Omental fat pad (tissue), 4 donors: Measurements from ENCODE around the gene ATAD1. TPM values are rescaled to one million over a fixed set of nuclear protein-coding genes. Genes with fewer than 3 reads are reported as not detected.
A peak's percentile ranks its signal among the peaks of the same experiment; 100 is the strongest.

Experiments
- ATAC-seq: fragments of 150-250 bp; one replicate; pipeline ENCODE4 v1.9.1; 2016; ENCODE audit warnings: mild to moderate bottlenecking, moderate library complexity; ENCODE audit not compliant: low FRiP score
- DNase-seq: peaks from one replicate; pipeline ENCODE4 v3.0.0-alpha.2; 2019; ENCODE audit warnings: low spot score
- total RNA-seq, 4 donors: library from RNA; depleted of rRNA; stranded (reverse); fragments of >200 nt; gene quantifications; one replicate each; pipeline ENCODE4 v1.1.0, GENCODE V29; 2016
- TF ChIP-seq, protein P1 (sequence below), 3 donors: fragments of 450-650 bp; IDR thresholded peaks; one replicate each; pipeline ENCODE4 v1.5.1; 2016 to 2017; ENCODE audit warnings: antibody characterized with exemption in 3 of 3, mild to moderate bottlenecking in 3 of 3, moderate library complexity in 2 of 3

The ATAD1 gene
- total RNA-seq, 4 donors from 2014 or later: 29.4 to 34.2 (median 31.5) TPM

DNA sequence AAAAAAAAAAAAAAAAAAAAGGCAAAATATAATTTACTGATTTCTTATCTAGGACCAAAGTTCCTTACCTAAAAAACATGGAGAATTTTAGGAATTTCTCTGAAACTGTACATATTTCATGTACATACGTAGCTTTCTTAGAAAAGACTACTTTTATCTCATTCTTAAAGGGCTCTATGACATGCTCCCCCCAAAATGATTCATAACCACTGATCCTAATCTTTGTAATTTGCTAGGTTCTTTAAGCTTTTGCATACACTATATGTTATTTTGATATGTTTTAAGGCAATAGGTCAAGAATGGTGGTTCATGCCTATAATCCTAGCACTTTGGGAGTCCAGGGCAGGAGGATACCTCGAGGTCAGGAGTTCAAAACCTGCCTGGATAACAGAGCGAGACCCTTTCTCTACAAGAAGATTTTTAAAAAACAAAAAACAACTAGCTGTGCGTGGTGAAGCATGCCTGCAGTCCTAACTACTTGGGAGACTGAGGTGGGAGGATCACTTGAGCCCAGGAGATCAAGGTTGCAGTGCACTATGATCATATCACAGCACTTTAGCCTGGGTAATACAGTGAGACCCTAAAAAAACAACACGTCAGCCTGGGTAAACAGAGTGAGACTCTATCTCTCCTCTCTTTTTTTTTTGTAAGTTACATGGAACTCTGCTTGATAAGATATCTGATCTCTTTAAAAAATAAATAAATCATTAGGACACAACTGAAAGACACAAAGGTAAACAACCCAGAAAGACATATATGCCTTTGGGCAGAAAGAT lies 54.8 kb downstream of the ATAD1 start:
- DNase-seq (no peak), ATAC-seq (no peak)
- TF ChIP-seq, protein P1, sequence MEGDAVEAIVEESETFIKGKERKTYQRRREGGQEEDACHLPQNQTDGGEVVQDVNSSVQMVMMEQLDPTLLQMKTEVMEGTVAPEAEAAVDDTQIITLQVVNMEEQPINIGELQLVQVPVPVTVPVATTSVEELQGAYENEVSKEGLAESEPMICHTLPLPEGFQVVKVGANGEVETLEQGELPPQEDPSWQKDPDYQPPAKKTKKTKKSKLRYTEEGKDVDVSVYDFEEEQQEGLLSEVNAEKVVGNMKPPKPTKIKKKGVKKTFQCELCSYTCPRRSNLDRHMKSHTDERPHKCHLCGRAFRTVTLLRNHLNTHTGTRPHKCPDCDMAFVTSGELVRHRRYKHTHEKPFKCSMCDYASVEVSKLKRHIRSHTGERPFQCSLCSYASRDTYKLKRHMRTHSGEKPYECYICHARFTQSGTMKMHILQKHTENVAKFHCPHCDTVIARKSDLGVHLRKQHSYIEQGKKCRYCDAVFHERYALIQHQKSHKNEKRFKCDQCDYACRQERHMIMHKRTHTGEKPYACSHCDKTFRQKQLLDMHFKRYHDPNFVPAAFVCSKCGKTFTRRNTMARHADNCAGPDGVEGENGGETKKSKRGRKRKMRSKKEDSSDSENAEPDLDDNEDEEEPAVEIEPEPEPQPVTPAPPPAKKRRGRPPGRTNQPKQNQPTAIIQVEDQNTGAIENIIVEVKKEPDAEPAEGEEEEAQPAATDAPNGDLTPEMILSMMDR (IDR thresholded peaks at IDR 0.05): no peak

DNA sequence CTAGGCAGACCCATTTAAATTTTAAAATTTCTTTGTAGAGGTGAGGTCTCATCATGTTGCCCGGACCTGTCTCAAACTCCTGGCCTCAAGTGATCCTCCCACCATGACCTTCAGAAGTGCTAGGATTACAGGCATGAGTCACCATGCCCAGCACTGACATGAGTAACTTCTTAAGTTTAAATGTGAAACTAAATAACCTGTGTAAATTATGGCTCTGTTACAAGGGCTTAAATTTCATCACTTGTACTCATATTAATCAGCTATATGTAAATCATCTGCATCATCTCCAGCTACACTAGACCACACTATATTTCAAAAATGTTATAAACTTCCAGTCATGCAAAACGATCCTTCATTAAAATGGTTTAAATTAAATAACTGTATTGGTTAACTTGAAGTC lies 56.1 kb downstream of the ATAD1 start:
- TF ChIP-seq, protein P1 (IDR thresholded peaks at IDR 0.05): no peak
- peak; percentile 85 for ATAC-seq
- DNase-seq: no peak

DNA sequence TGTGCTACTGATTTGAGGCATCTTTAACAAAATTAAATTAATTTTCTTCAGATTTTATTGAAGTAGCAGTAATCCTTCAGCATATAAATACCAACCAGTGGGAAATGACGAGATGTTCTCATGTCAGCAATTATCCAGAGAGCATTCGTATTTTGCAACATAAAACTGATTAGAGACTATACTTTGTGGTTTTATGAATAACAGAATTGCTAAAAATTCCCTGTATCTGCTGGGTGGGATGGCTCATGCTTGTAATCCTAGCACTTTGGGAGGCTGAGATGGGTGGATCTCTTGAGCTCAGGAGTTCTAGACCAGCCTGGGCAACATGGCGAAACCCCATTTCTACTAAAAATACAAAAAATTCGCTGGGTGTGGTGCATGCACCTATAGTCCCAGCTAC lies 56.9 kb downstream of the ATAD1 start:
- ATAC-seq: no peak
- TF ChIP-seq, protein P1 (IDR thresholded peaks at IDR 0.05): no peak
- DNase-seq: no peak

DNA sequence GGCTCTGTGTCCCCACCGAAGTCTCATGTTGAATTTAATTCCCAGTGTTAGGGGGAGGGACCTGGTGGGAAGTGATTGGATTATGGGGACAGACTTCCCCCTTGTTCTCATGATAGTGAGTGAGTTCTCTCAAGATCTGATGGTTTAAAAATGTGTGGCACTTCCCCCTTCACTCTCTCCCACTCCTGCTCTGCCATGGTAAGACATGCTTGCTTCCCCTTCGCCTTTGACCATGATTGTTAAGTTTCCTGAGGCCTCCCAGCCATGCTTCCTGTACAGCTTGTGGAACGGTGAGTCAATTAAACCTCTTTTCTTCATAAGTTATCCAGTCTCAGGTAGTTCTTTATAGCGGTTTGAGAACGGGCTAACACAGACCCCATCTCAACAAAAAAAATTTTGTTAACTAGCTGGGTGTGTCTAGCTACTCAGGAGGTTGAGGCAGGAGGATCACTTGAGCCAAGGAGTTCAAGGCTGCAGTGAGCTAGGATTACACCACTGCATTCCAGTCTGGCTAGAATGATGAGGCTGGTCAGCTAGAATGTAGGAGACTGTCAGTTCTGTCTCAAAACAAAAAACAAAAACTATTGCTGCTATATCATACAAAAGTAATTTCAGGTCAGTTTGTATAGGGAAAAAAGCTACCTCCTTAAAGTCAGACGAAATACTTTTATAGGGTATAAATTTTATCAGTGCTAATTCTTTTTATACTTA lies 57.7 kb downstream of the ATAD1 start:
- DNase-seq: no peak
- TF ChIP-seq, protein P1 (IDR thresholded peaks at IDR 0.05): no peak
- ATAC-seq: no peak

DNA sequence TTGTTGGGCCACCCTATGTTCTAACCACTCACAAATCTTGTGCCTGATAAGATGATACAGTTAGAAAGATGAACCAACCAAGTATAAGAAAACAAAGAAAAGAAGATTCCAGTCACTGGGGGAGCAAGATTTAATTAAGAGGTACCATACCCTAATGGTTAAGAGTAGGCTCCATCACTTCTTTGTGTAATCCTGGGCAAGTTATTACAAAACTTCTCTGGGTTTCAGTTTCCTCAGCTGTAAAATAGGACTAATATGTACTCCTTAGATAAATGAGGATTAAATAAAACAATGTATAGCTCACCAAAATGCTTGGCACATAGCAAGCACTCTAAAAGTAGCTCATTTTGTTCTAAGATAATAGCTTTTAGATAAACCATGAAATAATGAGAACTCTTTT lies 58.5 kb downstream of the ATAD1 start:
- TF ChIP-seq, protein P1 (IDR thresholded peaks at IDR 0.05): no peak
- no peak for ATAC-seq
- no peak for DNase-seq

DNA sequence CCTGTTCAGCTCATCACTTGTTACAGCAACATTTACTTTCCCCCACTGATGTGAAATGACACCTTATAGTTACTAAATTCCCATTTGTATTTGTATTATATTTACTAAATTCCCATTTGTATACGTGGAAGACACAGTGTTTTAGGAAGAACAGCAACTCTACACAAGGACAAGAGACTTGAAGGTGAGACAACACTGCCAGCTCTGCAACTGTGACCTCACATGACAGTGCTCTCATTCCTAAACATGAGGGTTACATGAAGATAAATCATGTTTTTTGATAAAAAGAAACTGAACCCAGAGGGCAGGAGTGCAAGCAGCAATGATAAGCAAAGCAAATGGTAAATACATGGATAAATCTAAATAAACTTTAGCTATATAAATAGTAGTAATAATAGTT lies 60.3 kb downstream of the ATAD1 start:
- DNase-seq: no peak
- ATAC-seq: no peak
- TF ChIP-seq, protein P1 (IDR thresholded peaks at IDR 0.05): no peak
